ENCODE measurements around the gene ASAP3. TPM values are rescaled to one million over a fixed set of nuclear protein-coding genes. Genes with fewer than 3 reads are reported as not detected.

Gene ASAP3
- total RNA-seq, 2 donors from 2014 or later: 28.2 to 50.4 TPM

DNA sequence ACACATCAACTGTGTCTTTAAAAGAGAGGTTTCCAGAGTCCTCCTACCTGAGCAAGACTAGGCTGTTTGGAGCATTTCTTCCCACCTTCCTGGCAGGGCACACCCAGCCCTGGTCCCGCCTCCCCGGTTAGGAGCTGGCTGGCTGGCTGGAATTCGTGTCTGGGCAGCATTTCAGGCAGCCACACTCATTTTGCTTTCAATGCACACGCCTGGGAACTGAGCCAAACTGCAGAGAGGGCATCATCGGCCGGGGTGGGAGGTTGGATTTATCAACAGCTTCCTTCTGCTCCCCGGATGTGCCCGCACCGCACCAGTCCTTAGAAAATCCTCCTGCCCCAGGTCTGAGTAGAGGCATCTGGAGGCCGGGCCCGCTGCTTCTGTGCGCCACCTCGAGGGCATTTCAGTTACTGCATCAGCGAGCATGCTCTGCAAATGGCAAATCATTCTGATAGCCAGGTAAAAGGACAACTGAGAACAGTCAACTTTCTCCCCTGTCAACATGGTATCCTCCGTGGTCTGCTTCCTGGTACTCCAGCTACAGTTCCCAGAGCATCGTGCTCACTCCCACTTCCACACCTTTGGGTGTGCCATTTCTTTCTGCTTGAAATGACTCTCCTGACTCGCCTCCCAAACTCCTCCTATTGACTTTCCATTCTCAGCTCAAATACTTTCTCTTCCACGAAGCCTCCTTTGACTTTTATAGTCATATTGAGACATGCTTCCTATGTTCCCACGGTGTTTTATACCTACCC is 80.1 kb downstream of the ASAP3 start:
- DNase-seq (ENCODE audit: low spot score) (peak; percentile 75), ATAC-seq (ENCODE audit: insufficient number of reproducible peaks, low FRiP score, low read depth) (peak; percentile 84)
- TF ChIP-seq, protein P1, sequence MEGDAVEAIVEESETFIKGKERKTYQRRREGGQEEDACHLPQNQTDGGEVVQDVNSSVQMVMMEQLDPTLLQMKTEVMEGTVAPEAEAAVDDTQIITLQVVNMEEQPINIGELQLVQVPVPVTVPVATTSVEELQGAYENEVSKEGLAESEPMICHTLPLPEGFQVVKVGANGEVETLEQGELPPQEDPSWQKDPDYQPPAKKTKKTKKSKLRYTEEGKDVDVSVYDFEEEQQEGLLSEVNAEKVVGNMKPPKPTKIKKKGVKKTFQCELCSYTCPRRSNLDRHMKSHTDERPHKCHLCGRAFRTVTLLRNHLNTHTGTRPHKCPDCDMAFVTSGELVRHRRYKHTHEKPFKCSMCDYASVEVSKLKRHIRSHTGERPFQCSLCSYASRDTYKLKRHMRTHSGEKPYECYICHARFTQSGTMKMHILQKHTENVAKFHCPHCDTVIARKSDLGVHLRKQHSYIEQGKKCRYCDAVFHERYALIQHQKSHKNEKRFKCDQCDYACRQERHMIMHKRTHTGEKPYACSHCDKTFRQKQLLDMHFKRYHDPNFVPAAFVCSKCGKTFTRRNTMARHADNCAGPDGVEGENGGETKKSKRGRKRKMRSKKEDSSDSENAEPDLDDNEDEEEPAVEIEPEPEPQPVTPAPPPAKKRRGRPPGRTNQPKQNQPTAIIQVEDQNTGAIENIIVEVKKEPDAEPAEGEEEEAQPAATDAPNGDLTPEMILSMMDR (IDR thresholded peaks at IDR 0.05): peak; percentile 97
- Histone ChIP-seq H3K9me3 (no peaks in the 10 kb centered on the region), H3K27me3 (replicated peaks; ENCODE audit: insufficient read depth) (no peaks in the 10 kb centered on the region), H3K4me3 (peak overlapping the region; percentile 7), H3K27ac (peak overlapping the region; percentile 31 to 59), H3K4me1 (ENCODE audit: control insufficient read depth in 1 of 2, low read depth in 2 of 2) (peaks cover 13 to 23% of the 10 kb centered on the region in 2 donors), H3K36me3 (peaks cover 13% of the 10 kb centered on the region)

GRCh38 chr1:23403355-23403734 is 80.6 kb downstream of the ASAP3 start:
- TF ChIP-seq, protein P1 (IDR thresholded peaks at IDR 0.05): no peak
- ATAC-seq (ENCODE audit: insufficient number of reproducible peaks, low FRiP score, low read depth) (no peak), DNase-seq (ENCODE audit: low spot score) (no peak)
- peak overlapping the region; percentile 7 for H3K4me3 ChIP-seq
- H3K4me1 ChIP-seq (ENCODE audit: control insufficient read depth in 1 of 2, low read depth in 2 of 2): peaks cover 13 to 23% of the 10 kb centered on the region in 2 donors
- peaks cover 7% of the 10 kb centered on the region for H3K36me3 ChIP-seq
- no peaks in the 10 kb centered on the region for H3K27me3 ChIP-seq (replicated peaks; ENCODE audit: insufficient read depth)
- no peaks in the 10 kb centered on the region for H3K9me3 ChIP-seq
- H3K27ac ChIP-seq: peak overlapping the region; percentile 31 to 59

- peaks cover 13 to 23% of the 10 kb centered on the region in 2 donors for H3K4me1 ChIP-seq (ENCODE audit: control insufficient read depth in 1 of 2, low read depth in 2 of 2)
- H3K27ac ChIP-seq: peak overlapping the region; percentile 31 to 59
- ATAC-seq (ENCODE audit: insufficient number of reproducible peaks, low FRiP score, low read depth) (peak; percentile 22), DNase-seq (ENCODE audit: low spot score) (no peak)
- TF ChIP-seq, protein P1 (IDR thresholded peaks at IDR 0.05): no peak
- H3K4me3 ChIP-seq: no peak overlapping the region
- H3K27me3 ChIP-seq (replicated peaks; ENCODE audit: insufficient read depth): no peaks in the 10 kb centered on the region
- H3K36me3 ChIP-seq: peaks cover 5% of the 10 kb centered on the region
- H3K9me3 ChIP-seq: no peaks in the 10 kb centered on the region
Measured at GRCh38 chr1:23403038-23403336, 81.0 kb downstream of the ASAP3 start.

GRCh38 chr1:23402286-23403037 is 81.5 kb downstream of the ASAP3 start:
- Histone ChIP-seq H3K27me3 (replicated peaks; ENCODE audit: insufficient read depth) (no peaks in the 10 kb centered on the region), H3K36me3 (peaks cover under 1% of the 10 kb centered on the region), H3K9me3 (no peaks in the 10 kb centered on the region), H3K4me3 (no peak overlapping the region), H3K27ac (peak overlapping the region in 1 of 2 donors; percentile 59), H3K4me1 (ENCODE audit: control insufficient read depth in 1 of 2, low read depth in 2 of 2) (peaks cover 13 to 23% of the 10 kb centered on the region in 2 donors)
- ATAC-seq (ENCODE audit: insufficient number of reproducible peaks, low FRiP score, low read depth): no peak
- DNase-seq (ENCODE audit: low spot score): no peak
- TF ChIP-seq, protein P1 (IDR thresholded peaks at IDR 0.05): no peak

GRCh38 chr1:23401313-23401712 is 82.7 kb downstream of the ASAP3 start:
- H3K27me3 ChIP-seq (replicated peaks; ENCODE audit: insufficient read depth): no peaks in the 10 kb centered on the region
- no peak overlapping the region for H3K4me3 ChIP-seq
- H3K27ac ChIP-seq: no peak overlapping the region
- H3K4me1 ChIP-seq (ENCODE audit: control insufficient read depth in 1 of 2, low read depth in 2 of 2): peaks cover 13 to 23% of the 10 kb centered on the region in 2 donors
- DNase-seq (ENCODE audit: low spot score) (no peak), ATAC-seq (ENCODE audit: insufficient number of reproducible peaks, low FRiP score, low read depth) (no peak)
- TF ChIP-seq, protein P1 (IDR thresholded peaks at IDR 0.05): no peak
- peaks cover 3% of the 10 kb centered on the region for H3K36me3 ChIP-seq
- no peaks in the 10 kb centered on the region for H3K9me3 ChIP-seq

Measured in thoracic aorta (tissue), 2 donors.